Measurements from ENCODE around the gene LGALS12.

LGALS12 gene

DNA sequence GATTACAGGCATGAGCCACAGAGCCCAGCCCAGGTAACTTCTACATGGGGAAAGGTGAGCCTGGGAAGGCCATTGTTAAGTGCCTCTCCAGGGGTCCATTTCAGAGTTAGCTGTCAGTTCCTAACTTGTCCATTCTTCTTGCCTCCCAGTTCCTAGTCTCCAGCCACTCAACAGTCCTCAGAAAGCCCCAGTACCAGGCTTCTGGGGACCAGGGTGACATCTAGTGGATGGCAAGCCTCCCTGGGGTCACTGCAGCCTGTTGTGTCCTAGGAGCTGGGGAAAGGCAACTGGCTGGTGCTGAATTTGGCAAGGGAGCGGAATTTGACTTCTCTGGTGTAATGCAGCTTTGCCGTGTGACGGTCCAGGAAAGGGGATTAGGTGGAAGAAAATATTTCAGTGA, 2.1 kb downstream of the LGALS12 start:
- Histone ChIP-seq H3K27me3 (ENCODE audit: insufficient read depth, poor library complexity, severe bottlenecking) (no peaks in the 10 kb centered on the region), H3K9me3 (ENCODE audit: severe bottlenecking) (no peaks in the 10 kb centered on the region), H3K4me1 (ENCODE audit: insufficient read depth, poor library complexity, severe bottlenecking) (no peaks in the 10 kb centered on the region), H3K36me3 (ENCODE audit: low read depth) (no peaks in the 10 kb centered on the region), H3K27ac (ENCODE audit: poor library complexity, severe bottlenecking) (no peak overlapping the region), H3K4me3 (ENCODE audit: severe bottlenecking) (no peak overlapping the region)
- ATAC-seq (ENCODE audit: low read depth) (no peak), DNase-seq (ENCODE audit: low spot score) (no peak)
- TF ChIP-seq, protein P1, sequence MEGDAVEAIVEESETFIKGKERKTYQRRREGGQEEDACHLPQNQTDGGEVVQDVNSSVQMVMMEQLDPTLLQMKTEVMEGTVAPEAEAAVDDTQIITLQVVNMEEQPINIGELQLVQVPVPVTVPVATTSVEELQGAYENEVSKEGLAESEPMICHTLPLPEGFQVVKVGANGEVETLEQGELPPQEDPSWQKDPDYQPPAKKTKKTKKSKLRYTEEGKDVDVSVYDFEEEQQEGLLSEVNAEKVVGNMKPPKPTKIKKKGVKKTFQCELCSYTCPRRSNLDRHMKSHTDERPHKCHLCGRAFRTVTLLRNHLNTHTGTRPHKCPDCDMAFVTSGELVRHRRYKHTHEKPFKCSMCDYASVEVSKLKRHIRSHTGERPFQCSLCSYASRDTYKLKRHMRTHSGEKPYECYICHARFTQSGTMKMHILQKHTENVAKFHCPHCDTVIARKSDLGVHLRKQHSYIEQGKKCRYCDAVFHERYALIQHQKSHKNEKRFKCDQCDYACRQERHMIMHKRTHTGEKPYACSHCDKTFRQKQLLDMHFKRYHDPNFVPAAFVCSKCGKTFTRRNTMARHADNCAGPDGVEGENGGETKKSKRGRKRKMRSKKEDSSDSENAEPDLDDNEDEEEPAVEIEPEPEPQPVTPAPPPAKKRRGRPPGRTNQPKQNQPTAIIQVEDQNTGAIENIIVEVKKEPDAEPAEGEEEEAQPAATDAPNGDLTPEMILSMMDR (IDR thresholded peaks at IDR 0.05; ENCODE audit: poor library complexity, severe bottlenecking): no peak

DNA sequence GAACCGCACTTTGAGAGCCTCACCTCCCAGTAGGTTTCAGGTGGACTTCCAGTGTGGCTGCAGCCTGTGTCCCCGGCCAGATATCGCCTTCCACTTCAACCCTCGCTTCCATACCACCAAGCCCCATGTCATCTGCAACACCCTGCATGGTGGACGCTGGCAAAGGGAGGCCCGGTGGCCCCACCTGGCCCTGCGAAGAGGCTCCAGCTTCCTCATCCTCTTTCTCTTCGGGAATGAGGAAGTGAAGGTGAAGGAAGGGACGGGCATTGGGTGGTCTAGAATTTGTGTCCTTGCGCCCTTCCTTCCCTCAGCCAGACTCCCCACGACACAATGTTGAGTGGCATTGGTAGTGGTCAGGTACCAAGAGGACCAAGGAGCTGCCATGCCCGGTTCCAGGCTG, 2.9 kb downstream of the LGALS12 start:
- no peak for DNase-seq (ENCODE audit: low spot score)
- ATAC-seq (ENCODE audit: low read depth): no peak
- no peaks in the 10 kb centered on the region for H3K9me3 ChIP-seq (ENCODE audit: severe bottlenecking)
- H3K27me3 ChIP-seq (ENCODE audit: insufficient read depth, poor library complexity, severe bottlenecking): no peaks in the 10 kb centered on the region
- no peaks in the 10 kb centered on the region for H3K36me3 ChIP-seq (ENCODE audit: low read depth)
- no peak overlapping the region for H3K27ac ChIP-seq (ENCODE audit: poor library complexity, severe bottlenecking)
- H3K4me1 ChIP-seq (ENCODE audit: insufficient read depth, poor library complexity, severe bottlenecking): no peaks in the 10 kb centered on the region
- no peak overlapping the region for H3K4me3 ChIP-seq (ENCODE audit: severe bottlenecking)
- TF ChIP-seq, protein P1 (IDR thresholded peaks at IDR 0.05; ENCODE audit: poor library complexity, severe bottlenecking): no peak

DNA sequence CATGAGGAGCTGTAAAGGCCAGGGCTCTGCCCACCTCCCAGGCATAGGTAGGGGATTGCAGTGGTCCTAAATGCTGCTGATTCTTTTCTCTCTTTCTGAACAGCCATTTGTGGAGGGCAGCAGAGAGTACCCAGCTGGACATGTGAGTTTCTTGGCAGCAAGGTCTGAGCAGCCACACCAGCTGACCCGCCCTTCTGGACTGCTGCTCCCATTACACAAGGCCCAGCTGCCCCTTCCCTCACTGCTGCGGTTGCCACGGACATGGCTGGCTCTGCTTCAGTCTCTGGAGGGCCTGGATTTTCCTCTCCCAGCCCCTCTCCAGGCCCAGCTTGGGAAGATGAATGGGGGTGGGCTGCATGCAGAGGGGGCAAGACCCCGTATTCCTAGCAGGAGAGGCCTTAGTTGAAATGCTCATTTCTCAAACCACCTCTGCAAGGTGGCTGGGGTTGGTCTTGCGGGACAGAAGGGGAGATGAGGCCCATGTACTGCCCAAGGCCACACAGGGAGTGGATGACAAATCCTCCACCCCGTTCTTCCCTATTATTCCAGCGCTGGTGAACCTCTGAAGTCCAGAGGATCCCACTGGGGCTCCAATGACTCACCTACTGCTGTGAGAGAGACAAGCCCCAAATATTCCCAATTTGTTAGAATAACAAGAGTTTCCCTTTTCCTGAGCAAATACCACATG, 4.6 kb downstream of the LGALS12 start:
- Histone ChIP-seq H3K9me3 (ENCODE audit: severe bottlenecking) (no peaks in the 10 kb centered on the region), H3K4me3 (ENCODE audit: severe bottlenecking) (no peak overlapping the region), H3K27me3 (ENCODE audit: insufficient read depth, poor library complexity, severe bottlenecking) (no peaks in the 10 kb centered on the region), H3K27ac (ENCODE audit: poor library complexity, severe bottlenecking) (no peak overlapping the region), H3K36me3 (ENCODE audit: low read depth) (no peaks in the 10 kb centered on the region), H3K4me1 (ENCODE audit: insufficient read depth, poor library complexity, severe bottlenecking) (no peaks in the 10 kb centered on the region)
- DNase-seq (ENCODE audit: low spot score): no peak
- TF ChIP-seq, protein P1 (IDR thresholded peaks at IDR 0.05; ENCODE audit: poor library complexity, severe bottlenecking): no peak
- ATAC-seq (ENCODE audit: low read depth): no peak

DNA sequence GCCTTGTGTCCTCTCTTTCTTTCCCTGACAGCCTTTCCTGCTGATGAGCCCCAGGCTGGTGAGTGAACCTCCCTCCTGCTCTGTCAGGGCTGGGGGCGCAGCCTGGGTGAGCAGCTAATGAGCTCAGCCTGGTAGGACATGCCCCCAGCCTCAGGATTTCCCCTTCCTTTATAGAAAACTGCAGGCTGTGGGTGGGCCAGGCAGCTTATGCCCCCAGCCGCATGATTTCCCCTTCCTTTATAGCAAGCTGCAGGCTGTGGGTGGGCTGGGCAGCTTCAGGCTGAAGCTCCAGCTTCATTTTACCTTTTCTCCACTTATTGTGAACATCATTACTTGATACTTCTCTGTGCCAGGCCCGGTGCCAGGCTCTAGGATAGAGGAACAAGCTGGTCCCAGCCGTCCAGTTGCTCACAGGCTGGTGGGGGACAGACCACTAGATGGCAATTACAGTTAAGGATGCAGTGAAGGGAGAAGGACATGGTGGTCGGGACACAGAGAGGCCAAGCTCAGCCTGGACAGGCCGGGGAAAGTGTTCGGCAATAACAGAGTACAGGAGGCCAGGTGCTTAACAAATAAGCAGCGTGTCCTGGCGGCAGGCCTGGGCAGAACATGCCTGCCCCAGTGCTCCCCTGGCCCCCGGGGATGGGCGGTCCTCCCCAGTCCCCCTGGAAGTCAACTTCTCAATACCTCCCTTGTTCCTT, 5.3 kb downstream of the LGALS12 start:
- H3K27me3 ChIP-seq (ENCODE audit: insufficient read depth, poor library complexity, severe bottlenecking): no peaks in the 10 kb centered on the region
- H3K27ac ChIP-seq (ENCODE audit: poor library complexity, severe bottlenecking): no peak overlapping the region
- TF ChIP-seq, protein P1 (IDR thresholded peaks at IDR 0.05; ENCODE audit: poor library complexity, severe bottlenecking): no peak
- no peak overlapping the region for H3K4me3 ChIP-seq (ENCODE audit: severe bottlenecking)
- DNase-seq (ENCODE audit: low spot score): no peak
- no peaks in the 10 kb centered on the region for H3K36me3 ChIP-seq (ENCODE audit: low read depth)
- no peaks in the 10 kb centered on the region for H3K9me3 ChIP-seq (ENCODE audit: severe bottlenecking)
- H3K4me1 ChIP-seq (ENCODE audit: insufficient read depth, poor library complexity, severe bottlenecking): no peaks in the 10 kb centered on the region
- ATAC-seq (ENCODE audit: low read depth): no peak

DNA sequence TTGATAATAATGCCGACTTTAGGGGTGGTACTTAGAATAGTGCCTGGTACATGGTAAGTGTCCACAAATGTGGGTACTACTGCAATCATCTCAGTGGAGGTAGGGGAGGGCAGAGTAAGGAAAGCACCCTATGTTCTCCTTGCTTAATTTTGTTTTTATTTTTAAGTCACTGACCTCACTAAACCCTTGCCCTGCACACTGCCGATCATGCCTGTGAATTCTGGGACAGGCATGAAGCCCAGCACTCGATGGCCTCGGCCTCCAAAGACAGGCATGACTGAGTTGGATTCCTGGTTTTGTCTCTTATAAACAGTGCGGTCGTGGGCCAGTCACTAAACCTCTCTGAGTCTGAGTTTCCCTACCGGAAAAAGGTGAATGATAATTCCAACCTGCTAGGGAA, 6.9 kb downstream of the LGALS12 start:
- H3K27ac ChIP-seq (ENCODE audit: poor library complexity, severe bottlenecking): no peak overlapping the region
- TF ChIP-seq, protein P1 (IDR thresholded peaks at IDR 0.05; ENCODE audit: poor library complexity, severe bottlenecking): no peak
- H3K9me3 ChIP-seq (ENCODE audit: severe bottlenecking): no peaks in the 10 kb centered on the region
- H3K27me3 ChIP-seq (ENCODE audit: insufficient read depth, poor library complexity, severe bottlenecking): no peaks in the 10 kb centered on the region
- H3K4me3 ChIP-seq (ENCODE audit: severe bottlenecking): no peak overlapping the region
- no peaks in the 10 kb centered on the region for H3K4me1 ChIP-seq (ENCODE audit: insufficient read depth, poor library complexity, severe bottlenecking)
- no peaks in the 10 kb centered on the region for H3K36me3 ChIP-seq (ENCODE audit: low read depth)
- ATAC-seq (ENCODE audit: low read depth) (no peak), DNase-seq (ENCODE audit: low spot score) (no peak)

All from RWPE2 (cell line).